IMR-90 (cell line): Measurements from ENCODE around the gene SWAP70. TPM values are rescaled to one million over a fixed set of nuclear protein-coding genes. Genes with fewer than 3 reads are reported as not detected.

Experiments used
- ATAC-seq: fragments of 200-7000 bp; cut with Tn5 transposase; 2 replicates; pipeline ENCODE4 v1.9.1; 2020; ENCODE audit warnings: low read depth, mild to moderate bottlenecking, moderate library complexity
- BruUV-seq: library from RNA; stranded (reverse); fragments of 400-500 nt; replicated peaks from 2 replicates; lab custom pipeline; 2021; lab: Mats Ljungman, UMichigan
- CTCF ChIA-PET: fragments of 300-600 bp; formaldehyde crosslinking; extraction: SDS; loops from one replicate; lab custom pipeline; 2021; ENCODE audit warnings: antibody characterized with exemption; lab: Yijun Ruan, JAX
- POLR2A ChIA-PET: fragments of 300-600 bp; sonication (Branson Sonifier 250); formaldehyde crosslinking; loops from one replicate; lab custom pipeline; 2022; ENCODE audit warnings: antibody characterized with exemption; ENCODE audit not compliant: unreplicated experiment; lab: Charles Lee
- DNase-seq: peaks from one replicate; pipeline ENCODE4 v3.0.0; 2013
- H2AFZ ChIP-seq: replicated peaks from 2 replicates; pipeline ENCODE3; 2013; ENCODE audit warnings: low read length, mild to moderate bottlenecking; ENCODE audit not compliant: poor library complexity
- H2AK5ac ChIP-seq: 2 replicates; pipeline ENCODE4 v1.6.1; 2013; ENCODE audit warnings: low read depth, low read length, inconsistent platforms
- H2AK9ac ChIP-seq: replicated peaks from 2 replicates; pipeline ENCODE3; 2013; ENCODE audit warnings: mild to moderate bottlenecking, low read depth, low read length, moderate library complexity; ENCODE audit not compliant: poor library complexity
- H2BK120ac ChIP-seq: 2 replicates; pipeline ENCODE4 v1.6.1; 2013; ENCODE audit warnings: low read depth, low read length, inconsistent platforms
- H2BK15ac ChIP-seq: 3 replicates; pipeline ENCODE4 v1.6.1; 2013; ENCODE audit warnings: low read depth, low read length, inconsistent platforms
- H2BK20ac ChIP-seq: 2 replicates; pipeline ENCODE4 v1.6.1; 2013; ENCODE audit warnings: low read depth, mild to moderate bottlenecking, inconsistent platforms, low read length, moderate library complexity
- H2BK5ac ChIP-seq: 2 replicates; pipeline ENCODE4 v1.6.1; 2013; ENCODE audit warnings: mild to moderate bottlenecking, low read depth, low read length, inconsistent platforms; ENCODE audit not compliant: poor library complexity, severe bottlenecking
- H3K14ac ChIP-seq: replicated peaks from 2 replicates; pipeline ENCODE4 v1.6.1; 2013; ENCODE audit warnings: low read depth, low read length, inconsistent platforms
- H3K18ac ChIP-seq: 2 replicates; pipeline ENCODE4 v1.6.1; 2013; ENCODE audit warnings: low read depth, low read length, control low read depth
- H3K23ac ChIP-seq: 2 replicates; pipeline ENCODE4 v1.6.1; 2013; ENCODE audit warnings: low read depth, low read length, inconsistent platforms
- H3K27ac ChIP-seq: 2 replicates; pipeline ENCODE4 v1.5.1; 2013; ENCODE audit warnings: mild to moderate bottlenecking, control low read depth, low read length; ENCODE audit not compliant: insufficient read depth
- H3K27me3 ChIP-seq: 2 replicates; pipeline ENCODE4 v1.6.1; 2013; ENCODE audit warnings: low read length; ENCODE audit not compliant: control insufficient read depth, insufficient read depth
- H3K36me3 ChIP-seq: 2 replicates; pipeline ENCODE4 v1.6.1; 2013; ENCODE audit warnings: low read length, mixed read lengths; ENCODE audit not compliant: control insufficient read depth, insufficient read depth
- H3K4ac ChIP-seq: 2 replicates; pipeline ENCODE4 v1.6.1; 2013; ENCODE audit warnings: low read depth, low read length, inconsistent platforms
- H3K4me1 ChIP-seq: 2 replicates; pipeline ENCODE4 v1.6.1; 2013; ENCODE audit warnings: low read length, mixed read lengths; ENCODE audit not compliant: control insufficient read depth, insufficient read depth
- H3K4me2 ChIP-seq: 2 replicates; pipeline ENCODE4 v1.6.1; 2013; ENCODE audit warnings: low read depth, mild to moderate bottlenecking, control low read depth, low read length, moderate library complexity
- H3K4me3 ChIP-seq: 2 replicates; pipeline ENCODE4 v1.5.1; 2013; ENCODE audit warnings: low read depth, mild to moderate bottlenecking, control low read depth, low read length, moderate library complexity; ENCODE audit not compliant: insufficient read depth
- H3K56ac ChIP-seq: 2 replicates; pipeline ENCODE4 v1.6.1; 2013; ENCODE audit warnings: low read length, inconsistent platforms; ENCODE audit not compliant: insufficient read depth; ENCODE audit errors: extremely low read depth
- H3K79me1 ChIP-seq, 2 experiments: 2 replicates each; pipeline ENCODE4 v1.6.1; 2013; ENCODE audit warnings: low read length in 2 of 2, inconsistent platforms in 1 of 2, low read depth in 1 of 2
- H3K9ac ChIP-seq: 2 replicates; pipeline ENCODE4 v1.6.1; 2013; ENCODE audit warnings: low read depth, low read length, control low read depth
- H3K9me1 ChIP-seq: 2 replicates; pipeline ENCODE4 v1.6.1; 2013; ENCODE audit warnings: low read length, inconsistent platforms; ENCODE audit not compliant: insufficient read depth
- H3K9me3 ChIP-seq: 2 replicates; pipeline ENCODE4 v1.6.1; 2013; ENCODE audit warnings: low read length; ENCODE audit not compliant: control insufficient read depth, insufficient read depth
- H4K20me1 ChIP-seq: 2 replicates; pipeline ENCODE4 v1.6.1; 2013; ENCODE audit warnings: low read length, inconsistent platforms; ENCODE audit not compliant: insufficient read depth
- H4K5ac ChIP-seq: 2 replicates; pipeline ENCODE4 v1.6.1; 2013; ENCODE audit warnings: mild to moderate bottlenecking, low read depth, low read length, control low read depth
- H4K8ac ChIP-seq, 2 experiments: 2 replicates each; pipeline ENCODE4 v1.6.1; 2013; ENCODE audit warnings: low read depth in 2 of 2, low read length in 2 of 2, control low read depth in 1 of 2, inconsistent platforms in 1 of 2
- H4K91ac ChIP-seq: 2 replicates; pipeline ENCODE4 v1.6.1; 2013; ENCODE audit warnings: low read depth, low read length, inconsistent platforms; ENCODE audit not compliant: insufficient read depth
- BHLHE40 ChIP-seq: fragments of 150-350 bp; IDR thresholded peaks from 2 replicates; pipeline ENCODE4 v1.6.1; 2016; ENCODE audit warnings: mild to moderate bottlenecking, low read depth, low read length
- CHD1 ChIP-seq: IDR thresholded peaks from 2 replicates; pipeline ENCODE4 v1.6.1; 2012; ENCODE audit warnings: low read depth, low read length, improper control_type of control experiment
- FOS ChIP-seq: fragments of 150-350 bp; IDR thresholded peaks from 2 replicates; pipeline ENCODE4 v1.6.1; 2016; ENCODE audit warnings: low read depth, low read length
- MAFK ChIP-seq: IDR thresholded peaks from 2 replicates; pipeline ENCODE4 v1.6.1; 2012; ENCODE audit warnings: low read depth, low read length, improper control_type of control experiment
- MAZ ChIP-seq: IDR thresholded peaks from 2 replicates; pipeline ENCODE4 v1.6.1; 2012; ENCODE audit warnings: low read depth, mild to moderate bottlenecking, low read length, improper control_type of control experiment, moderate library complexity, borderline replicate concordance
- MXI1 ChIP-seq: IDR thresholded peaks from 2 replicates; pipeline ENCODE4 v1.6.1; 2012; ENCODE audit warnings: low read depth, mild to moderate bottlenecking, low read length, moderate library complexity, borderline replicate concordance
- NFE2L2 ChIP-seq: fragments of 150-350 bp; IDR thresholded peaks from 2 replicates; pipeline ENCODE4 v1.6.1; 2016; ENCODE audit warnings: low read depth, mild to moderate bottlenecking, low read length
- RAD21 ChIP-seq: IDR thresholded peaks from 2 replicates; pipeline ENCODE4 v1.6.1; 2012; ENCODE audit warnings: low read length, improper control_type of control experiment
- RCOR1 ChIP-seq: IDR thresholded peaks from 2 replicates; pipeline ENCODE4 v1.6.1; 2012; ENCODE audit warnings: mild to moderate bottlenecking, low read length, improper control_type of control experiment; ENCODE audit not compliant: insufficient replicate concordance
- RFX5 ChIP-seq: IDR thresholded peaks from 2 replicates; pipeline ENCODE4 v1.8.0; 2012; ENCODE audit warnings: low read depth, mild to moderate bottlenecking, low read length, moderate library complexity
- SMC3 ChIP-seq: fragments of 150-350 bp; IDR thresholded peaks from 2 replicates; pipeline ENCODE4 v1.6.1; 2016; ENCODE audit warnings: low read depth, mild to moderate bottlenecking, antibody characterized with exemption, low read length, moderate library complexity
- WGBS, 2 experiments: methylation state at CpG; one replicate each; pipeline versions ENCODE4 v1.1.5 to v1.1.7; 2013; ENCODE audit warnings: missing lambda C conversion rate in 2 of 2; ENCODE audit not compliant: insufficient read length in 1 of 2; ENCODE audit errors: extremely low coverage in 2 of 2; 5-methylcytosine and 5-hydroxymethylcytosine counted together
- dilution Hi-C: fragments of 300-500 bp; cut with HindIII; formaldehyde crosslinking; loops from one replicate; pipeline ENCODE4 v1.14.3; 2018; ENCODE audit warnings: low sequenced_read_pairs; ENCODE audit not compliant: unreplicated experiment
- in situ Hi-C: fragments of 300-500 bp; cut with MboI; formaldehyde crosslinking; loops from 3 replicates; pipeline ENCODE4 v1.14.3; 2019; ENCODE audit warnings: low sequenced_read_pairs, inconsistent platforms, mixed read lengths
- intact Hi-C: fragments of 100-400 bp; cut with micrococcal nuclease; formaldehyde crosslinking; loops from 2 replicates; pipeline ENCODE4 v1.10.0; 2022
- polyA plus RNA-seq, 3 experiments: library from polyadenylated mRNA; depleted of rRNA; stranded (reverse); fragments of >200 nt; gene quantifications; 2 replicates each; pipeline ENCODE4 v1.2.3, GENCODE V29; 2012; ENCODE audit warnings: low replicate concordance in 1 of 3
- total RNA-seq: library from RNA; depleted of rRNA; stranded (reverse); fragments of >200 nt; gene quantifications from 2 replicates; pipeline ENCODE4 v1.2.3, GENCODE V29; 2012
- TF ChIP-seq, protein P1 (sequence below): fragments of 150-350 bp; IDR thresholded peaks from 2 replicates; pipeline ENCODE4 v1.6.1; 2017; ENCODE audit warnings: mild to moderate bottlenecking, antibody characterized with exemption, low read length, low read depth
- TF ChIP-seq, protein P2 (sequence below): conservative IDR thresholded peaks from 2 replicates; pipeline ENCODE4 v1.5.1; 2012; ENCODE audit warnings: mild to moderate bottlenecking, low read depth, low read length, improper control_type of control experiment
- TF ChIP-seq, protein P3 (sequence below): fragments of 150-350 bp; IDR thresholded peaks from 2 replicates; pipeline ENCODE4 v1.6.1; 2016; ENCODE audit warnings: low read depth, mild to moderate bottlenecking, low read length, moderate library complexity, borderline replicate concordance

SWAP70 gene
- total and polyA plus RNA-seq, 2 of the 4 experiments (the other 2 are of a cell fraction): 15.5 to 19.9 TPM

DNA sequence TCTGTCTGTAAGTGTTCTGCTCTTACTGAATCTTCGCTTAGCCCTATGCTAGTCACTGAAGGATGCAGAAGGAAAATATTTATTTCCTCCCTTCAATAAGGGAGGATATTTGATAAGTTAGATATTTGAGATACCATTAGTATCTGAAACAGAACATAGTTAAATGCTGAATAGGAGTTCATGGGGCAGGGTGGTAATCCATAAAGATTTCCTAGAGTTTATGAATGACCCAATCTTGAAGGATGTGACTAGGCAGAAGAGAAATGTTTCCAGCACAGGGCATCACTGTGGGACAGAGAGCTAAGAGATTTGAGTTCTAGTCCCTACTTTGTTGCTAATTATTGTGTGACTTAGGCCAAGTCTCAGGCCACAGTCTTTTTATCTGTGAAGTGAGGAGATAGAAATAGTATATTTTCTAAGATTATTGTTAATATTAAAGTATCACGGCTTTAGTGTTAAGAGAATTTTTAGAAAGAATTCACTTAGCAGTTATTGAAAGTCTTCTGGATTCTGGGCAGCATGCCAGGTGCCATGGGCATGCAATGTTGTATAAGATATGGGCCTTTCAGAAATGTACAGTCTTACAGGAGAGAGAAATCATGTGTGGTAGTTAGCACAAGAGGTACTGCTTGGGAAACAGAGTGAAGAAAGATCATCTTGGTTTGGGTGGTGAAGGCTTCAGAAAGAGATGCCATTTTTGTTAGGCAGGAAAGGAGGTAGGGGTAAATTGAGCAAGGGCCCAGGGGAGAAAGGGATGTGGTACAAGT is 24.0 kb downstream of the SWAP70 start:
- Histone ChIP-seq H4K20me1 (peaks cover 58% of the 10 kb centered on the region; the same call in 1 of the 2 replicates), H3K18ac (no peak overlapping the region; the same call in 1 of the 2 replicates), H2BK5ac (peak overlapping the region; percentile 50), H3K79me1 (peaks cover 32 to 80% of the 10 kb centered on the region in 2 experiments), H3K27ac (no peak overlapping the region), H4K8ac (peak overlapping the region in 1 of 2 experiments; percentile 67; a peak in 2 of 4 replicates), H3K27me3 (no peaks in the 10 kb centered on the region), H3K4me3 (no peak overlapping the region), H2BK120ac (no peak overlapping the region), H3K9me3 (no peaks in the 10 kb centered on the region), H2AK9ac (no peak overlapping the region), H3K23ac (peak overlapping the region; percentile 69; the same call in 1 of the 2 replicates), H3K9me1 (peaks cover 30% of the 10 kb centered on the region), H3K9ac (no peak overlapping the region), H3K36me3 (no peaks in the 10 kb centered on the region; the same call in 1 of the 2 replicates), H4K91ac (peak overlapping the region; percentile 41; the same call in 1 of the 2 replicates), H2AK5ac (no peak overlapping the region), H2AFZ (no peak overlapping the region), H3K4ac (0 out of 2 replicates have a peak overlapping the region, but pooled peaks have one; percentile 41), H2BK20ac (no peak overlapping the region), H3K56ac (no peak overlapping the region), H4K5ac (no peak overlapping the region), H3K14ac (peak overlapping the region; percentile 71), H3K4me2 (no peak overlapping the region; the same call in 1 of the 2 replicates), H2BK15ac (no peak overlapping the region; the same call in 2 of the 3 replicates), H3K4me1 (peaks cover 11% of the 10 kb centered on the region)
- CTCF ChIA-PET: no interaction called here
- ATAC-seq (peak; percentile 35), DNase-seq (peak; percentile 36)
- intact Hi-C loops (no loop called here), dilution Hi-C loops (no loop called here), in situ Hi-C loops (no loop called here)
- no TSS peak for BruUV-seq
- POLR2A ChIA-PET: no interaction called here
- 67% methylated on average over 1 of the region's 2 CpGs; no CpG with 5 or more reads in 1 of the 2 experiments for WGBS, 2 experiments
- TF ChIP-seq, protein P1, sequence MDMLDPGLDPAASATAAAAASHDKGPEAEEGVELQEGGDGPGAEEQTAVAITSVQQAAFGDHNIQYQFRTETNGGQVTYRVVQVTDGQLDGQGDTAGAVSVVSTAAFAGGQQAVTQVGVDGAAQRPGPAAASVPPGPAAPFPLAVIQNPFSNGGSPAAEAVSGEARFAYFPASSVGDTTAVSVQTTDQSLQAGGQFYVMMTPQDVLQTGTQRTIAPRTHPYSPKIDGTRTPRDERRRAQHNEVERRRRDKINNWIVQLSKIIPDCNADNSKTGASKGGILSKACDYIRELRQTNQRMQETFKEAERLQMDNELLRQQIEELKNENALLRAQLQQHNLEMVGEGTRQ: no peak
- TF ChIP-seq, protein P2, sequence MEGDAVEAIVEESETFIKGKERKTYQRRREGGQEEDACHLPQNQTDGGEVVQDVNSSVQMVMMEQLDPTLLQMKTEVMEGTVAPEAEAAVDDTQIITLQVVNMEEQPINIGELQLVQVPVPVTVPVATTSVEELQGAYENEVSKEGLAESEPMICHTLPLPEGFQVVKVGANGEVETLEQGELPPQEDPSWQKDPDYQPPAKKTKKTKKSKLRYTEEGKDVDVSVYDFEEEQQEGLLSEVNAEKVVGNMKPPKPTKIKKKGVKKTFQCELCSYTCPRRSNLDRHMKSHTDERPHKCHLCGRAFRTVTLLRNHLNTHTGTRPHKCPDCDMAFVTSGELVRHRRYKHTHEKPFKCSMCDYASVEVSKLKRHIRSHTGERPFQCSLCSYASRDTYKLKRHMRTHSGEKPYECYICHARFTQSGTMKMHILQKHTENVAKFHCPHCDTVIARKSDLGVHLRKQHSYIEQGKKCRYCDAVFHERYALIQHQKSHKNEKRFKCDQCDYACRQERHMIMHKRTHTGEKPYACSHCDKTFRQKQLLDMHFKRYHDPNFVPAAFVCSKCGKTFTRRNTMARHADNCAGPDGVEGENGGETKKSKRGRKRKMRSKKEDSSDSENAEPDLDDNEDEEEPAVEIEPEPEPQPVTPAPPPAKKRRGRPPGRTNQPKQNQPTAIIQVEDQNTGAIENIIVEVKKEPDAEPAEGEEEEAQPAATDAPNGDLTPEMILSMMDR: no peak
- no peak for TF ChIP-seq MXI1
- no peak for TF ChIP-seq FOS
- TF ChIP-seq MAFK: no peak
- no peak for TF ChIP-seq SMC3
- no peak for TF ChIP-seq CHD1
- TF ChIP-seq, protein P3, sequence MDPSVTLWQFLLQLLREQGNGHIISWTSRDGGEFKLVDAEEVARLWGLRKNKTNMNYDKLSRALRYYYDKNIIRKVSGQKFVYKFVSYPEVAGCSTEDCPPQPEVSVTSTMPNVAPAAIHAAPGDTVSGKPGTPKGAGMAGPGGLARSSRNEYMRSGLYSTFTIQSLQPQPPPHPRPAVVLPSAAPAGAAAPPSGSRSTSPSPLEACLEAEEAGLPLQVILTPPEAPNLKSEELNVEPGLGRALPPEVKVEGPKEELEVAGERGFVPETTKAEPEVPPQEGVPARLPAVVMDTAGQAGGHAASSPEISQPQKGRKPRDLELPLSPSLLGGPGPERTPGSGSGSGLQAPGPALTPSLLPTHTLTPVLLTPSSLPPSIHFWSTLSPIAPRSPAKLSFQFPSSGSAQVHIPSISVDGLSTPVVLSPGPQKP: no peak
- TF ChIP-seq NFE2L2: no peak
- no peak for TF ChIP-seq MAZ
- TF ChIP-seq RCOR1: no peak
- no peak for TF ChIP-seq BHLHE40
- TF ChIP-seq RFX5: no peak
- no peak for TF ChIP-seq RAD21
